ENCODE measurements around the gene KEL. TPM values are rescaled to one million over a fixed set of nuclear protein-coding genes. Genes with fewer than 3 reads are reported as not detected.

KEL gene
- total RNA-seq, result 1 to 10 TPM in 1 of 4 donors, under 1 TPM in 3; 0.29 to 2.0 (median 0.49) TPM

- WGBS, 2 donors, result 76 to 78% methylated on average over 9 of the region's 9 CpGs
- intact Hi-C loops (cut with DNase I), result no loop called here
- no peaks in the 10 kb centered on the region for H3K27me3 ChIP-seq
- no peaks in the 10 kb centered on the region for H3K4me1 ChIP-seq
- no peak within 1 kb of the TSS for H3K4me3 ChIP-seq (replicated peaks in 1 of 3)
- TF ChIP-seq CTCF (IDR thresholded peaks at IDR 0.05) (no peak), POLR2A (IDR thresholded peaks at IDR 0.05) (no peak)
- no peaks in the 10 kb centered on the region for H3K9me3 ChIP-seq
- no peaks in the 10 kb centered on the region for H3K36me3 ChIP-seq
- H3K27ac ChIP-seq, result no peak within 1 kb of the TSS
- DNase-seq, result no peak
Measured at GRCh38 chr7:142961973-142962926, at the start of gene KEL. Gene KEL (minus strand): TSS chr7:142962363. CDS start chr7:142962206, 157 bp downstream.

GRCh38 chr7:143008007-143008901 lies 46.1 kb upstream of the KEL start:
- Histone ChIP-seq H3K27me3 (no peaks in the 10 kb centered on the region), H3K36me3 (no peaks in the 10 kb centered on the region), H3K27ac (no peak overlapping the region), H3K4me3 (replicated peaks in 1 of 3) (no peak overlapping the region), H3K4me1 (peaks cover 10 to 27% of the 10 kb centered on the region in 2 donors), H3K9me3 (no peaks in the 10 kb centered on the region)
- intact Hi-C loops (cut with DNase I), result loop anchor here (2.0 to 10.0 kb wide), 3 partner anchors 123 to 207 kb away; partner anchors contain the start of genes EPHB6 and TRPV6
- DNase-seq, result peak; percentile 80 to 81
- TF ChIP-seq CTCF (IDR thresholded peaks at IDR 0.05), result peak; percentile 92 to 99 (median 94)
- no peak for TF ChIP-seq POLR2A (IDR thresholded peaks at IDR 0.05)
- WGBS, 2 donors, result 42 to 45% methylated on average over 24 of the region's 24 CpGs

- Histone ChIP-seq H3K9me3 (no peaks in the 10 kb centered on the region), H3K36me3 (no peaks in the 10 kb centered on the region), H3K27me3 (no peaks in the 10 kb centered on the region), H3K4me1 (peaks cover 0 to 9% of the 10 kb centered on the region in 2 donors), H3K27ac (no peak overlapping the region), H3K4me3 (replicated peaks in 1 of 3) (no peak overlapping the region)
- WGBS, 2 donors, result 79 to 82% methylated on average over 6 of the region's 6 CpGs
- DNase-seq, result no peak
- TF ChIP-seq CTCF (IDR thresholded peaks at IDR 0.05), result no peak
- no peak for TF ChIP-seq POLR2A (IDR thresholded peaks at IDR 0.05)
- intact Hi-C loops (cut with DNase I), result loop anchor here (10.0 kb wide), 2 partner anchors 121 to 151 kb away; partner anchors contain the start of genes EPHB6 and TRPV6
Measured at GRCh38 chr7:143005632-143006260, 43.6 kb upstream of the KEL start.

- H3K27ac ChIP-seq, result no peak overlapping the region
- no peaks in the 10 kb centered on the region for H3K36me3 ChIP-seq
- intact Hi-C loops (cut with DNase I), result loop anchor here (10.0 kb wide), 2 partner anchors 119 to 149 kb away; partner anchors contain the start of genes EPHB6 and TRPV6
- TF ChIP-seq POLR2A (IDR thresholded peaks at IDR 0.05) (no peak), CTCF (IDR thresholded peaks at IDR 0.05) (peak; percentile 44 to 82 (median 70))
- no peaks in the 10 kb centered on the region for H3K27me3 ChIP-seq
- 35 to 44% methylated on average over 6 of the region's 6 CpGs for WGBS, 2 donors
- H3K9me3 ChIP-seq, result no peaks in the 10 kb centered on the region
- peak overlapping the region in 1 of 3 donors; percentile 11 for H3K4me3 ChIP-seq (replicated peaks in 1 of 3)
- DNase-seq, result no peak
- peaks cover 0 to 7% of the 10 kb centered on the region in 2 donors for H3K4me1 ChIP-seq
Measured at GRCh38 chr7:143003393-143004051, 41.4 kb upstream of the KEL start.

Data from thyroid gland (tissue), 4 donors.